Measurements from ENCODE around the gene ZNF132.

The ZNF132 gene

GRCh38 chr19:58429745-58430144, 10.2 kb downstream of the ZNF132 start:
- DNase-seq (ENCODE audit: low read depth), result no peak
- no peak for TF ChIP-seq CTCF (conservative IDR thresholded peaks at IDR 0.05; ENCODE audit: low read depth, low read length)
- H3K4me3 ChIP-seq (ENCODE audit: low read depth, low read length), result no peak overlapping the region

DNA sequence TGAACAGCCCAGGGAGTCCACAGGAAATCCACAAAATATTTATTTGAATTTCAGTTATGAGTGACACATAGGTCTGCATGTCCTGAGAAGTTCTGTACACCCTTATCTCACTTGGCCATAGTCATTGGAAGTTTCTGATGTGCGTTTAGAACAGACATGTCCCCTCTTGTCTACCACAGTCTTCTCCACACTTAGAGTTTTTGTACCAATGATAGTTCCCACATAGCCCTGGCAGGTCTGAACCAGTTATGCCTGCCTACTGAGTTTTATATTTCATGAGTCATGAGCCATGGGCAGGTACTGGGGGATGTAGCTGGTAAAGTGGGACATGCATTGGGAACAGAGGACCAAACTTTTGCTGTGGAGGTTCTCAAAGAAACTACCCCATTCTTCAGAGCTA, 11.3 kb downstream of the ZNF132 start:
- no peak for TF ChIP-seq CTCF (conservative IDR thresholded peaks at IDR 0.05; ENCODE audit: low read depth, low read length)
- no peak for DNase-seq (ENCODE audit: low read depth)
- no peak overlapping the region for H3K4me3 ChIP-seq (ENCODE audit: low read depth, low read length)

- TF ChIP-seq CTCF (conservative IDR thresholded peaks at IDR 0.05; ENCODE audit: low read depth, low read length), result no peak
- H3K4me3 ChIP-seq (ENCODE audit: low read depth, low read length), result no peak overlapping the region
- no peak for DNase-seq (ENCODE audit: low read depth)
These were observed 22.9 kb downstream of the ZNF132 start for GRCh38 chr19:58417071-58417470.

DNA sequence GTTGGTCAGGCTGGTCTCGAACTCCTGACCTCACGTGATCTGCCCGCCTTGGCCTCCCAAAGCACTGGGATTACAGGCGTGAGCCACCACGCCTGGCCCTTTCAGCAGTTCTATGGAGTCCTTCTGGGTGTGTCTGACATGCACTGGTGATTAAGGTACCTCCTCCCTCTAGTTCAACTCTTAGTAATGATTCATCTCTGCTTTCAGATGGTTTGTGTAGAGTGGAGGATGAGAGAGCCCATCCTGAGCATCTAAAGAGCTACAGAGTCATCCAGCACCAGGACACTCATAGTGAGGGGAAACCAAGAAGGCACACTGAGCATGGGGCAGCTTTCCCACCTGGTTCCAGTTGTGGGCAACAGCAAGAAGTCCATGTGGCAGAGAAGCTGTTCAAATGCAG, 23.3 kb downstream of the ZNF132 start:
- no peak for TF ChIP-seq CTCF (conservative IDR thresholded peaks at IDR 0.05; ENCODE audit: low read depth, low read length)
- DNase-seq (ENCODE audit: low read depth), result no peak
- H3K4me3 ChIP-seq (ENCODE audit: low read depth, low read length), result no peak overlapping the region

DNA sequence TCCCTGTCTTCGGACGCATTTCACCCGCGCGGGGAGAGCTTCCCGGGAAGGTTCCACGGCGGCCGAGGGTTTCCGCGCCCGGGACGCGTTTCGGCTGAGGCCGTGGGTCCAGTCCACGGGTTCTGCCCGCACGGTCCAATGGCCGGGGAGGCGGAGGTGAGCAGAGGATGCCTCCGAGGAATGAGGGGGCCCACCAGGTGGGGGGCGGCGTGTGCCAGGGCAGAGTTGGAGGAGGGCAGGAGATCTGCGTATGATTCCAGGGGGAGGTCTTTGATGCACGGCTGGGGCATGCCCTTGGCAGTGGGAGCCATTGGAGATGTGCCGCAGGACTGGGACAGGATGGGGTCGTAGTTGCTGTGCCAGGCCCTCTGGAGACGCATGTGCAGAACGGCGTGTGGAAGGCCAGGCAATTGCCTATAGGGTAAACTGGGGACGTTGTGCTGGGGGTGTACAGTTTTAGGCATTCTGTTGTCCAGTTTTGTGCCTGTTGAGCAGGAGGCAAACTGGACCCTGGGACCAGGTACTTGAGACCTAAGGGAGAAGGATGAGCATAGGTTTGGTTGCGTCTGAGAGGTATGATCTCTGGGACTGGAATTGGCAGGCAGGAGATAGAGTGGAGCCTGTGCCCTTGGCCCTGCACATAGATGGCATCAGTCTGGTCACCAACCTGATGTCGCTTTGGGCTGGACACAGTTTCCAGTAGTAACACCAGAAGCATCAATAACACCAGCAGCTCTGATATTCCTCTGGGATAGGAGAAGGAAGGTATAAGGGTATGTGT, 30.8 kb downstream of the ZNF132 start:
- DNase-seq (ENCODE audit: low read depth), result peak; percentile 33
- peak overlapping the region; percentile 97 for H3K4me3 ChIP-seq (ENCODE audit: low read depth, low read length)
- peak; percentile 3 for TF ChIP-seq CTCF (conservative IDR thresholded peaks at IDR 0.05; ENCODE audit: low read depth, low read length)

DNA sequence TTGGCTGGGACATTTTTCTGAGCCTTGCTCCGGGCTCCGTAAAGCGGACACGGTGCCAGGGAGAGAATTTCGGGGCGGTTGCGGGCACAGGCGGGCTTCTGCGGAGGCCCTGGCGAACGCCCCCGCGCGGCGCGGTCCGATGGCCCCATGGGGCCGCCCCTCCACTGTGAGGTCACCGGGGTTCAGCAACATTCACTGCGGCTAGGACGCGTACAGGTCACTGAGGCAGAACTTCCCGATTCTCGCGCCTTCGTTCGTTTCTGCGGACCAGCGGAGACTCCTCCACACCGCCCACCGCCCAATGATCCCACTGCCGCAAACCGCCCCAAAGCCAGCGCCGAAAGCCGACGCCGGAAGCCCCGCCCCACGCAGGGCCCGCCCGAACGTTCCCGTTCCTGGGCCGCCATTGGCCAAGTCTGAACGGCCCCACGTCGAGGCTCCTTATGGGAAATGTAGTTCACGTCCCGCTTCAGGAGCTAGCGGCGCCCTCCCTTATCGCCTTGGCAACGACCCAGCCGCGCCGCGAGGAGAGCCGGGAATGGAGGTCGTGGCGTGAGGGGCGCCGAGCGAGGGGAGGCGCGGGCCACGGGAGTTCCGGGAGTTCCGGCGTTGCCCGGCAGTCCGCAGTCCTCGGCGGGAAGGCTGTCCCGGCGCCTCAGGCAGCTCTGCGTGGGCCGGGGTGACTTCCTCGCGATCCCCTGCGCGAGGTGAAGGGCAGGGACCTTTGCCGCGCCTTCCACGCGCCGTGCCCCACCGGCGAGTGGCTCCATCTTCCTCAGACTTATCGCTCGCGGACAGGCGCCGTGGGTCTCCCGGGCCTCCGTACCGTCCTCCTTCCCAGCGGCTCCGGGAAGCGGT, 31.6 kb downstream of the ZNF132 start, which contains the start of gene ZNF584:
Gene ZNF584 (plus strand): TSS at position 498 of the 858 bp plus-strand sequence. CDS start 499 bp downstream, outside the sequence.
- peak; percentile 95 for DNase-seq (ENCODE audit: low read depth)
- H3K4me3 ChIP-seq (ENCODE audit: low read depth, low read length), result peak within 1 kb of the TSS; percentile 97

More for the DNA sequence above, 31.6 kb downstream of the ZNF132 start, which contains the start of gene ZNF584:
- TF ChIP-seq CTCF (conservative IDR thresholded peaks at IDR 0.05; ENCODE audit: low read depth, low read length), result no peak

All from choroid plexus epithelial cell (primary cell).